Activated gamma-delta T cell (primary cell): ENCODE measurements around the gene MAP3K7CL.

Experiments
- DNase-seq: peaks from one replicate; lab custom pipeline; 2025; lab: John Stamatoyannopoulos, UW

MAP3K7CL gene

DNA sequence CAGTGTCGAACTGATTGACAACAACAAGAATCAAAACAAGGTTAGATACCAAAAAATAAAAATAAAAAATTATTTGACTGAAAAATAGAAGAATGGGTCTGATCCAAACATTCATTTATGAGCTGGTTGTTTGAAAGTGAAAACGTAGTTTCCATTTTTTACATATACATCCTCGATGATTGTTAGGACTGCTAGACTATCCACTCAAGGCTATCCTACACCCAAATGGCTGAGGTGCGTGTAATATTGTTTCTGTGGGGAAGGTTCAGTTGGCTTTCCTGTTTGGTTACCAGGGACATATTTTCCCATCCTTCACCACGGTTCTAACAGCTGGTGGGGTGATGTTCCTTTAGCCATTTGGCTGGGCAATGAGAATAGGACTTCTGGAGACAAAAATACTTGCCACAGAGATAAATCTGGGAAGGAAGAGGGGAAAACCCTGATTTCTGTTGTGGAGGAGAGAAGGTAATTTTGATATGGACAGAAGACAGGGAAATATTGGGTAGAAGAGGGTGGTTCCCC is 66.3 kb downstream of the MAP3K7CL start:
- DNase-seq = no peak

DNA sequence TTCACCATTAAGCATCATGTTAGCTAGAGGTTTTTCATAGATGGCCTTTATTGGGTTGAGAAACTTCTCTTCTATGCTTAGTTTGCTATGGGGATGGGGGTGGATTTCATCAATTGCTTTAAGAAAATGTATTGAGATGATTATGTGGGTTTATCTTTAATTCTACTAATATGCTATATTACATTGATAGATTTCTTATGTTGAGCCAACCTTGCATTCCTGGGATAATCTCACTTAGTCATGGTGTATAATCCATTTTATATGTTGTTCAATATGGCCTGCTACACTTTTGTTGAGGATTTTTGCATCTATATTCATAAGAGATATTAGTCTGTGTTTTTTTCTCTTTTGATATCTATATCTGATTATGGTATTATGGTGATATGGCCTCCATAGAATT is 70.7 kb downstream of the MAP3K7CL start:
- DNase-seq = no peak

DNA sequence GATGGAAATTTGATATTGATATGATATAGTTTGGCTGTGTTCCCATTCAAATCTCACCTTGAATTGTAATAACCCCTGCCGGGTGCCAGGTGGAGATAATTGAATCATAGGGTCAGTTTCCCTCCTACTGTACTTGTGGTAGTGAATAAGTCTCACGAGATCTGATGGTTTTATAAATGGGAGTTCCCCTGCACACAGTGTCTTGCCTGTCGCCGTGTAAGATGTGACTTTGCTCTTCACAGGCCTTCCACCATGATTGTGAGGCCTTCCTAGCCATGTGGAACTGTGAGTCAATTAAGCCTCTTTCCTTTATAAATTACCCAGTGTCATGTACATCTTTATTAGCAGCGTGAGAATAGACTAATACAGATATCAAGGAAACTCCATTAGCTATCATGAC is 74.6 kb downstream of the MAP3K7CL start:
- DNase-seq = no peak

DNA sequence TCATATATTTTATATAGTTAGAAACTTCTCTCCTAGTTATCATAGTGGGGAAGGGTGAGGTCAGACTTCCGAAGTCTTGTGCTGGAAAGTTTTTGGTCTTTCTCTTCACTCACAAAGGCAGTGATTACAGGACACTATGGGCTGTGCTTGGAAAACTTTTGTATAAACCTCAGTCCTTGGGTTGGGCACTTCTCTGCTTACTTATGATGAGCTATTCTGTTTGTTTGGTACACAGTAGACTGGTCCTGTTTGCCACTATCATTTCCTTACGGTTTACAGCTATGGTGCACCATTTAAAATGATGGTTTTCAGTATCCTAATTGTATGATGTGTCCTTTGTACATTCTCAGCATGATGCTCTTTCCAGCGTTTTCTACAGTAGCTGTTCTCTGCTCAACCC is 75.5 kb downstream of the MAP3K7CL start:
- no peak for DNase-seq

DNA sequence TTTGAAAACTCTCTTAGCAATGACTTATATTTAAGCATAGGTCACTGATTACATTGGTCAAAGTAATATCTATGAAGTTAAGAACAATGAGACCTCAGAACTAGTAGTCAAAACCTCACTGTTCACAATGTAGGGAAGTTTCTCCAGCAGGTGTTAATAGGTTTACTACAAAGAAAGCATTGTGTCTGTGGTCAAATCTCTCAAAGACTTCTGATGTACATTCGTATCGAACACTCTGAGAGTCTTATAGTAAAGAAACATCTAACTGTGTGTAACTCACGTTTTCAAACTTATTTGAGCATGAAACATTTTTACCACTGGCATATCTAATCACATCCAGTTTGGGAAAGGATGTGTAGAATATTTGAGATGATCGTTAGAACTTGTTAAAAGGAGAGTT is 76.0 kb downstream of the MAP3K7CL start:
- DNase-seq = no peak

DNA sequence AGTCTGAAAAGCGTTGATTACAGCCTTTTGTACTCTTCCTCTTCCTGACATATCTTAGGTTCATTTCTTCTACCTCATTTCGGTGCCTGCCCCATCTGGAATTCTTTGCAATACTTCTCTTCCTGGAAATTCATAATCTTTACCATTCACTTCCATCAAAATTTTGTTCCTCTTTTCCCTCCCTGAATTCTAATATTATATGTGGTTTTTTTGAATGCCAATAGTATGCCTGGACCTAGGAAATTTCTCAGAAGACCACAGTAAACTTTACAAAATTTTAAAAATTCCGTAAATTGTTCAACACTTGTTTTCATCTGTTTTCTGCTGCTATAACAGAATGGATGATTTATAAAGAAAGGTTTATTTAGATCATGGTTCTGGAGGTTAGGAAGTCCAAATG is 76.8 kb downstream of the MAP3K7CL start:
- DNase-seq = no peak

DNA sequence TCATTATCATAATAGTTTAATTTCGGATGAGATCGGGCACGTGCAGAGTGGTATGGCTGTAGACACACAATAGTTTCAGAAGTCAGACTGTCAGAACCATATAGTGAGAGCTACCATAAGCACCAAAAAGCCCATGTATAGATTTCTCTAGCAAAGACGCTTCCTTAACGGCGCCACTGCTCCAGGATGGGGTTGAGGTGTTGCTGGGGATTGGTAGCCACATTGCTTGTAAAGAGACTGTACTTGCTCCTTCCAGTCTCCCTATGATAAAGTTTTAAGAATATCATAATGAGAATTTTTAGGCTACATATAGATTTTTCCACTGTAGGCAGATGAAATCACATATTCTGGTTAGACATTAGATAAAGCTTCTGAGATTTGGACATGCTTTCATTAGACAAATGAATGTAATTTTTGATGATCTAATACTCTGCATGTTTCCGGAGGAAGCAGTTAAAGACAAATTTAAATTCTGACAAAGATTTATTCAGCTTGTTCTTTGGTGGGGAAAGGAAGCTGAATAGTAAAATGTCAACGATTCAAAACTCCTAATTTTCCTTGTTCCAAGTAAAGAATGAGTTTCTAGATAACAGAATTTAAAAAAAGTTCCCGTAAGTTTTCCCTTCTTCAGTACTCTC is 77.7 kb downstream of the MAP3K7CL start:
- no peak for DNase-seq

DNA sequence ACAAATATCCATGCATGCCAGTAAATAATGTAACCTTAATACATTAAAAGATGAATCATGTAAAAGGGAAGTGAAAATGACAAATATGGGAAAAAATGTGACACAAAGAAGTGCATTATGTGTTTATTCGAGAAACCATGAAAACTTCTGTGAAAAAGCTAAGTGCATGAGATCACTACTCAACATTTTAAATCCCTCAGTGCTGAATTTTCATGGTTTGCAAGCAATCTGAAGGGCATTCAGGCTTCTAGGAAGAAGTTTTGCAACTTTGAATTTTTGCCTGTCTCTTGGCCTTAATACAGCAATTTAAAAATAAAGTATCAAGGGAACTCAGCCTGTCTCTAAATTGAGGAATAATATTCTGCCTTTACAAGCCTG is 78.2 kb downstream of the MAP3K7CL start:
- DNase-seq = no peak

DNA sequence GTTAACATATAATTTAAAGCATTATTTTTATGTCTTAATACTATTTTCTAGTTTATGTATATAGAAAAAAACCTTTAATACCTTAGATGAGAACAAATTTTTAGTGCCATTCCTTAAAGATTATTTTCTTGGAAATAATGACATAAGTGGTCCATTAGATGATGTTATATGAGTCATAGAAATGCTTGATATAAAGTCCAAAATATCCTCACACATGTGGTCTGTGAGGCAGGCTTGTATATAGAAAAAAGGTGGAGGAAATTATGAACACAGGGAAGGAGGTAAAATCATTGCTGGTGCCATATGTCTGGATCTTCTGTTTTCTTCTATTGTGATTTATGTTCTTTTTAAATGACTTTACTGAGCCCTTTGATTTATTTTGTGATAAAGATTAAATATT is 79.3 kb downstream of the MAP3K7CL start:
- no peak for DNase-seq

DNA sequence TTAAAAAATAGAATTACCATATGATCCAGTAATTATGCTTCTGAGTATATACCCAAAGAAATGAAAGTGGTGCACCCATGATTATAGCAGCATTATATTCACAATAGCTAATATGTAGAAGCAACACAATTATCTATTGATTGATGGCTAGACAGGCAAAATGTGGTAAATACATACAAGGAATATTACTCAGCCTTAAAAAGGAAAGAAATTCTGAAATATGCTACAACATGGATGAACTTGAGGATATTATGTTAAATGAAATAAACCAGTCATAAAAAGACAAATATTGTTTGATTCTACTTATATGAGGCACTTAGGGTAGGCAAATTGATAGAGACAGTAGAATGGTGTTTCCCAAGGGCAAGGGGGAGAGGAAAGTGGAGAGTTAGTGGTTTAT is 80.8 kb downstream of the MAP3K7CL start:
- no peak for DNase-seq

DNA sequence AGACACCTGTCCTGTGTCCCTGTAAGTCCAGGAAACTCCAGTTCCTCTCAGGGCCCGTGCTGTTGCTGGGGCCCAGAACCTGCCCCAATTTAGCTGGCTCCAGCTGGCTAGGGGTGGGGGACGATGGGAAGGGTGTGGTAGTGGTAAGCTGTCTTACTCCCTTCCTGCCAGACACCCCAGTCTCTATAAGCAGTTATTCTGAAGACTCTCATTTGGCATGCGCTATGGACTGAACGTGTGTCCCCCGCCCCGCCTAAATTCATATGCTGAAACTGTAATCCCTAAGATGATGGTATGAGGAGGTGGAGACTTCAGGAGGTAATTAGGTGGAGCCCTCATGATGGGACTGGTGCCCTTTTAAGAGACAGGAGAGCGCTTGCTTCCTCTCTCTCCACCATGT is 82.0 kb downstream of the MAP3K7CL start:
- no peak for DNase-seq

DNA sequence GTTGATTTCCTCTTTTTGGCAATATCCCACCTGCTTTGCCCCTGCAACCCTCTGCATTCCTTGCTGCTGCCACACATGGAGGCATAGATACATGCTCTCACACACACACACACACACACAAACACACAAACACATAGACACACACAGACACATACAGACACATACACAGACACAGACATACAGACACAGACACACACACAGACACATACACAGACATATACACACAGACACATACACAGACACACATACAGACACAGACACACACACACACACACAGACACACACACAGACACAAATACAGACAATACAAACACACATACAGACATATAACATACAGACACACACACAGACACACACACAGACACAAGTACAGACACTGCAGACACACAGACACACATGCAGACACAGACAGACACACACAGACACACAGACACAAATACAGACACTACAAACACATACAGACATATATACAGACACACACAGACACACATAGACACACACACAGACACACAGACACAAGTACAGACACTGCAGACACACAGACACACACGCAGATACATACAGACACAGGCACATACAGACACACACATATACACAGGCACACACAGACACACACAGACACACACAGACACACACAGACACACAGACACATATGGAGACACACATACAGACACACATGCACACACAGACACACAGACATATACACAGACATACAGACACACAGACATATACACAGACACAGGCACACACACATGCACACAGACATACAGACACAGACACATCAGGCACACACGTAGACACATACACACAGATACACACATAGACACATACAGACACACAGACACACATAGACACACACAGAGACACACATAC is 83.3 kb downstream of the MAP3K7CL start:
- DNase-seq = no peak

DNA sequence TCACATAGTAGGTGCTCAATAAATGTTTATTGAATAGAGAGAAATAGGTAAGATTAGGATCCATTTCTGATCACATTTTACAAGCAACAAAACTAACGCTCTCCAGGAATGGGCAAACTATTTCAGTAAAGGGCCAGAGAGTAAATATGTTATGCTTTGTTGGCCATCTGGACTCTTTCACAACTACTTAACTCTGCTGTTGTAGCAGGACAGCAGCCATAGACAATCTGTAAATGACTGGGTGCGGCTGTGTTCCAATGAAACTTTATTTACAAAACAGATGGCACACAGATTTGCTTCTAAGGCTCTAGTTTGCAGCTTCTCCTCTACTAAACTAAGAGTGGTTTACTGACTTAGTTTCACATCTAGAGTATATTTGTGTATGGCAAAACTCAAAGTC is 85.3 kb downstream of the MAP3K7CL start:
- no peak for DNase-seq

DNA sequence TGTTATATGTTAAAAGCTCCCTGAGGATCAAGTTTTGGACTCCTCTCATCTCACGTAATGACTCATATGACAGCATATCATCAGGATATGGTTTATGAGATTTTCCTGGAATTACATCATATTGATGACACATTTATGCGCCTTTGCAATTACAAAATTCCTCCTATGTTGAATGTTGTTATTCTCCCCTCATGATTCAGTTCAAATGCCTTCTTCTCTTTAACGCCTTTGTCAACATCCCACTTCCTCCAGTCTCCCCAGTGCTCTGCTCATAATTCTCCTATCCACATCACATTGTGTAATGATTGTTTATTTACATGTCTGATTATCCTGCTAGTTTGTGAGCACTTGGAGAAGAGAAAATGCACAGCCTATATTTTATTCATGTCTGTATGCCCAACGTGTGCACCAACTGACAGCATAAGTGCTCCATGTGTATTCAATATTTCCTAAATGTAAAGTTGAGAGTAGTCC is 87.4 kb downstream of the MAP3K7CL start:
- DNase-seq = no peak

DNA sequence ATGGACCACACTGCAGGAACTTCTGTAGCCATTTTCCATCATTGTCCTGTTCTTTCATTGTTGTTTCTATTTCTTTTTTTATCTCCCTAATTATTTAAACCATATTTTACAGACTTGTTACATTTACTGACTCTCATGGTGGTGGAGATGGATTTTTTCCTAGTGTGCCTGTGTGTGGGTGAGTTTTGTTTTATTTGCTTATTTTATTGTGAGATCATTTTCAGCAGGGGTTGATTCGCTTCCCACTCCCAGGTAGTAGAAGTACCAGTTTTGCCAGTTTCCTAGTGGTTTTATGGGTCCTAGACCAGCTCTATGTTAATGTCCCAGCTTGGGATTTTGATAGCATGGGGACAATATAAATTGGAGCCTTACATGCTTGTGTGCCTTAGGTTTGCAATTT is 88.3 kb downstream of the MAP3K7CL start:
- DNase-seq = no peak

DNA sequence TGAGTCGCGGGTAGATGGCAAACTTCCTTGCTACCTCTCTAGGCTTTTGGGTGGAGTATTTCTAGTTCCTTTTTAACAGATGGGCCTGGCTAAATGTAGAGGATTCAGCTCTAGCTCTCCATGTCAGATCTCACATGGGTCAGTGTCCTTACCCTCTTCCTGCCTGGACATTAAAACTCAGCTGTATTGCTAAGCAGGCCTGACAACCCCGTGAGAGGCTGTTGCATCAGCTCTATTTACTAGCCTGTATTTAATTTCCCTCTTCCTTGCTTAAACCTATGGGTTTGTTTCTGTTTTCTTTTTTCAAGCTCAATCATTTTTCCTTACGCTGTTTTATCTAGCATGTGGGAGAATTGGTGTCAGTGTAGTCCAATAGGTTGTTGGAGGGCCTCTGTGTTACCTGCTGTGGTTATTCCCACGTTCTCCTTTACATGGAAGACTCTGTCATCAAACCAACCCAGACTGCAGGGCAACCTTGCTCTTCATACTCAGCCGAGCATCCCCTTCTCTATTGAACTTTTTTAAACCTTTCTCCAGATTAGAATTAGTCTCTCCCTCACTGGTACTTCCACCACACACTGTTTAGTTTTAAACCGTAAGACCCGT is 88.8 kb downstream of the MAP3K7CL start:
- DNase-seq = no peak

DNA sequence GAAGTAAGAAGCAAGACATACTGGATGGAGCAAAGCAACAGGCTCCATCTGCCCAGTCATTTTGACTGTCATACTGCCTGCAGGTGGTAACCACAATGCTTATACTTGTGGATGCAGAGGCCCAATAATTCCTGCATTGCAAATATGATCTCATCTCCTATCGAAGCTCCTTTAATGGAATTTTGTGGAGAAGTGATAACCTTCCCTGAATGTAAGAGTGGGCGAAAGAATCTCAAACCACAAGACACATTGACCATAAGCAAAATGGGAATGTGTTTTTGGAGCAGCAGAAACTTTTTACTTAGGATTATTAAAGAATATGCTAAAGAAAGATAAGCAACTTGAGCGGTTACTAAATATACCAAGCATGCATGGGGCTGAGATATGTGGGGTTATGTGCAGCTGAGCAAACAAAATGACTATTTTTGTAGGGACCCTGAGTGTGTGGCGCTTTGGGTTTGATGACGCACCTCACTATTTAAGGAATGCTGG is 90.9 kb downstream of the MAP3K7CL start:
- DNase-seq = no peak

DNA sequence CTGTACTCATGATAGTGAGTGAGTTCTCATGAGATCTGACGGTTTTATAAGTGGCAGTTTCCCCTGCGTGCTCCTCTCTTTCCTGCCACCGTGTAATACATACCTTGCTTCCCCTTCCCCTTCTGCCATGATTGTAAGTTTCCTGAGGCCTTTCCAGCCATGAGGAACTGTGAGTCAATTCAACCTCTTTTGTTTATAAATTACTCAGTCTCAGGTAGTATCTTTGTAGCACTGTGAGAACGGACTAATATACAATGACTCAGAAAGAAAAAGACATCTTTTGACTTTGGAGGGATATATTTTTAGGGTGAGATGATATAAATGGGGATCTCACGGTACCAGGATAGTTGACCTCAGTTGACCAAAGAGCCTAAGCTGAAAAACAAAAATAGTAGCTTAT is 93.6 kb downstream of the MAP3K7CL start:
- DNase-seq = no peak
